HEK293 (cell line): ENCODE measurements around the gene AMPH.

Experiments used
- CTCF ChIA-PET: fragments of 350-600 bp; formaldehyde crosslinking; extraction: SDS; loops from one replicate; lab custom pipeline; 2021; ENCODE audit warnings: antibody characterized with exemption; lab: Yijun Ruan, JAX
- POLR2A ChIA-PET: fragments of 300-600 bp; formaldehyde crosslinking; extraction: SDS; loops from one replicate; lab custom pipeline; 2020; ENCODE audit warnings: antibody characterized with exemption, inconsistent platforms; lab: Yijun Ruan, JAX
- H3K27ac ChIP-seq: fragments of 200-500 bp; sonication (Bioruptor generic); 2 replicates; pipeline ENCODE4 v1.5.1; 2014; ENCODE audit warnings: low read depth, low read length, control low read depth, inconsistent platforms; ENCODE audit errors: extremely low read depth
- H3K36me3 ChIP-seq, 2 experiments: fragments of 200-500 bp in 1 of 2; sonication (Bioruptor generic) in 1 of 2; 1 replicate in 1 of 2; 2 replicates in 1 of 2; pipeline ENCODE4 v1.5.1; 2014 to 2017; ENCODE audit warnings: inconsistent platforms in 2 of 2, low read length in 2 of 2; ENCODE audit not compliant: control insufficient read depth in 2 of 2, insufficient read depth in 1 of 2
- H3K4me1 ChIP-seq: fragments of 200-500 bp; sonication (Bioruptor generic); 2 replicates; pipeline ENCODE4 v1.5.1; 2014; ENCODE audit warnings: mild to moderate bottlenecking, low read length, inconsistent platforms; ENCODE audit not compliant: control insufficient read depth, insufficient read depth
- H3K4me3 ChIP-seq: 2 replicates; pipeline ENCODE4 v1.5.1; 2011; ENCODE audit warnings: low read depth, mild to moderate bottlenecking, control low read depth, low read length, moderate library complexity
- H3K9me3 ChIP-seq: fragments of 200-500 bp; sonication (Bioruptor generic); 2 replicates; pipeline ENCODE4 v1.5.1; 2014; ENCODE audit warnings: low read depth, low read length, inconsistent platforms; ENCODE audit not compliant: control insufficient read depth, insufficient read depth
- BCL11B ChIP-seq: fragments of 450-650 bp; formaldehyde crosslinking; IDR thresholded peaks from 2 replicates; pipeline ENCODE4 v1.5.1; 2016; ENCODE audit warnings: low read depth, missing biosample characterization, missing genetic modification characterization
- HOXA7 ChIP-seq: sonication (generic); formaldehyde crosslinking; IDR thresholded peaks from 2 replicates; pipeline ENCODE4 v1.8.1; 2022; ENCODE audit warnings: missing genetic modification reagents, borderline replicate concordance
- KLF8 ChIP-seq: fragments of 450-650 bp; formaldehyde crosslinking; IDR thresholded peaks from 2 replicates; pipeline ENCODE4 v1.5.1; 2016; ENCODE audit warnings: missing biosample characterization, missing genetic modification characterization
- SETDB1 ChIP-seq: IDR thresholded peaks from one replicate; pipeline ENCODE4 v1.6.1; 2017; ENCODE audit warnings: mild to moderate bottlenecking, low read length, moderate library complexity, mixed read lengths; ENCODE audit not compliant: insufficient read length
- TRIM28 ChIP-seq: IDR thresholded peaks from 2 replicates; pipeline ENCODE4 v1.6.1; 2011; ENCODE audit warnings: low read length, control low read depth, borderline replicate concordance
- ZBTB20 ChIP-seq: fragments of 450-650 bp; formaldehyde crosslinking; IDR thresholded peaks from 2 replicates; pipeline ENCODE4 v1.5.1; 2016; ENCODE audit warnings: missing biosample characterization, missing genetic modification characterization
- ZBTB7A ChIP-seq: fragments of 450-650 bp; formaldehyde crosslinking; IDR thresholded peaks from 2 replicates; pipeline ENCODE4 v1.5.1; 2016; ENCODE audit warnings: low read depth, missing biosample characterization, missing genetic modification characterization
- ZNF112 ChIP-seq: fragments of 450-650 bp; formaldehyde crosslinking; IDR thresholded peaks from 2 replicates; pipeline ENCODE4 v1.5.0; 2017; ENCODE audit warnings: missing biosample characterization, missing genetic modification characterization
- ZNF169 ChIP-seq: fragments of 450-650 bp; formaldehyde crosslinking; IDR thresholded peaks from 2 replicates; pipeline ENCODE4 v1.5.1; 2016; ENCODE audit warnings: missing biosample characterization, missing genetic modification characterization
- ZNF211 ChIP-seq: fragments of 450-650 bp; formaldehyde crosslinking; IDR thresholded peaks from 2 replicates; pipeline ENCODE4 v1.5.1; 2016; ENCODE audit warnings: low read depth, missing biosample characterization, missing genetic modification characterization
- ZNF292 ChIP-seq: fragments of 450-650 bp; formaldehyde crosslinking; IDR thresholded peaks from 2 replicates; pipeline ENCODE4 v1.5.1; 2016; ENCODE audit warnings: low read depth, missing biosample characterization, missing genetic modification characterization, borderline replicate concordance
- ZNF354C ChIP-seq: fragments of 450-650 bp; formaldehyde crosslinking; IDR thresholded peaks from 2 replicates; pipeline ENCODE4 v1.5.1; 2016; ENCODE audit warnings: missing biosample characterization, missing genetic modification characterization, low read depth, borderline replicate concordance
- ZNF404 ChIP-seq: fragments of 450-650 bp; formaldehyde crosslinking; IDR thresholded peaks from 2 replicates; pipeline ENCODE4 v1.5.1; 2017; ENCODE audit warnings: missing biosample characterization, missing genetic modification characterization
- ZNF449 ChIP-seq: fragments of 450-650 bp; formaldehyde crosslinking; IDR thresholded peaks from 2 replicates; pipeline ENCODE4 v1.5.1; 2017; ENCODE audit warnings: missing biosample characterization, mild to moderate bottlenecking, missing genetic modification characterization, moderate library complexity
- ZNF510 ChIP-seq: fragments of 450-650 bp; formaldehyde crosslinking; IDR thresholded peaks from 2 replicates; pipeline ENCODE4 v1.5.1; 2018; ENCODE audit warnings: mild to moderate bottlenecking, missing genetic modification characterization, missing biosample characterization; ENCODE audit not compliant: insufficient replicate concordance
- ZNF555 ChIP-seq: fragments of 450-650 bp; formaldehyde crosslinking; conservative IDR thresholded peaks from 2 replicates; pipeline ENCODE4 v1.5.1; 2017; ENCODE audit warnings: missing biosample characterization, mild to moderate bottlenecking, missing genetic modification characterization, inconsistent platforms
- ZNF561 ChIP-seq: fragments of 450-650 bp; IDR thresholded peaks from 2 replicates; pipeline ENCODE4 v1.5.1; 2018; ENCODE audit warnings: missing biosample characterization, missing genetic modification characterization, borderline replicate concordance
- ZNF596 ChIP-seq: fragments of 450-650 bp; IDR thresholded peaks from 2 replicates; pipeline ENCODE4 v1.5.0; 2018; ENCODE audit warnings: missing biosample characterization, mild to moderate bottlenecking, missing genetic modification characterization, moderate library complexity
- ZNF600 ChIP-seq: fragments of 450-650 bp; formaldehyde crosslinking; IDR thresholded peaks from 2 replicates; pipeline ENCODE4 v1.5.1; 2016; ENCODE audit warnings: missing biosample characterization, missing genetic modification characterization
- ZNF658 ChIP-seq: fragments of 450-650 bp; formaldehyde crosslinking; IDR thresholded peaks from 2 replicates; pipeline ENCODE4; 2016; ENCODE audit warnings: missing biosample characterization, missing genetic modification characterization
- ZSCAN23 ChIP-seq: fragments of 450-650 bp; formaldehyde crosslinking; IDR thresholded peaks from 2 replicates; pipeline ENCODE4 v1.5.1; 2016; ENCODE audit warnings: missing biosample characterization, missing genetic modification characterization
- TF ChIP-seq, protein P1 (sequence below): fragments of 450-650 bp; formaldehyde crosslinking; IDR thresholded peaks from 2 replicates; pipeline ENCODE4 v1.5.1; 2016; ENCODE audit warnings: missing biosample characterization, missing genetic modification characterization, borderline replicate concordance
- TF ChIP-seq, protein P2 (sequence below): fragments of 450-650 bp; formaldehyde crosslinking; IDR thresholded peaks from 2 replicates; pipeline ENCODE4 v1.5.1; 2017; ENCODE audit warnings: missing biosample characterization, missing genetic modification characterization
- TF ChIP-seq, protein P3 (sequence below): fragments of 450-650 bp; formaldehyde crosslinking; IDR thresholded peaks from 2 replicates; pipeline ENCODE4 v1.5.1; 2016; ENCODE audit warnings: missing biosample characterization, missing genetic modification characterization
- TF ChIP-seq, protein P4 (sequence below): fragments of 450-650 bp; formaldehyde crosslinking; IDR thresholded peaks from 2 replicates; pipeline ENCODE4 v1.5.1; 2016; ENCODE audit warnings: missing biosample characterization, missing genetic modification characterization

The AMPH gene

GRCh38 chr7:38628630-38629385, 2.4 kb downstream of the AMPH start:
- ChIA-PET POLR2A (no interaction called here), CTCF (no interaction called here)
- Histone ChIP-seq H3K4me3 (no peak overlapping the region), H3K36me3 (no peaks in the 10 kb centered on the region), H3K9me3 (no peaks in the 10 kb centered on the region), H3K4me1 (peaks cover 4% of the 10 kb centered on the region), H3K27ac (no peak overlapping the region)
- TF ChIP-seq ZNF510 (tag by site-specific recombination) (no peak), ZNF292 (tag by site-specific recombination) (no peak), SETDB1 (no peak), ZBTB7A (tag by site-specific recombination) (no peak), ZNF600 (tag by site-specific recombination) (no peak), ZSCAN23 (tag by site-specific recombination) (no peak), ZNF596 (tag by site-specific recombination) (no peak), ZNF211 (tag by site-specific recombination) (no peak), TRIM28 (no peak), ZNF404 (no peak), ZNF354C (no peak), ZNF555 (tag by site-specific recombination) (no peak), KLF8 (tag by site-specific recombination) (no peak)
- TF ChIP-seq, protein P1, sequence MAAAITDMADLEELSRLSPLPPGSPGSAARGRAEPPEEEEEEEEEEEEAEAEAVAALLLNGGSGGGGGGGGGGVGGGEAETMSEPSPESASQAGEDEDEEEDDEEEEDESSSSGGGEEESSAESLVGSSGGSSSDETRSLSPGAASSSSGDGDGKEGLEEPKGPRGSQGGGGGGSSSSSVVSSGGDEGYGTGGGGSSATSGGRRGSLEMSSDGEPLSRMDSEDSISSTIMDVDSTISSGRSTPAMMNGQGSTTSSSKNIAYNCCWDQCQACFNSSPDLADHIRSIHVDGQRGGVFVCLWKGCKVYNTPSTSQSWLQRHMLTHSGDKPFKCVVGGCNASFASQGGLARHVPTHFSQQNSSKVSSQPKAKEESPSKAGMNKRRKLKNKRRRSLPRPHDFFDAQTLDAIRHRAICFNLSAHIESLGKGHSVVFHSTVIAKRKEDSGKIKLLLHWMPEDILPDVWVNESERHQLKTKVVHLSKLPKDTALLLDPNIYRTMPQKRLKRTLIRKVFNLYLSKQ (tag by site-specific recombination), result no peak

DNA sequence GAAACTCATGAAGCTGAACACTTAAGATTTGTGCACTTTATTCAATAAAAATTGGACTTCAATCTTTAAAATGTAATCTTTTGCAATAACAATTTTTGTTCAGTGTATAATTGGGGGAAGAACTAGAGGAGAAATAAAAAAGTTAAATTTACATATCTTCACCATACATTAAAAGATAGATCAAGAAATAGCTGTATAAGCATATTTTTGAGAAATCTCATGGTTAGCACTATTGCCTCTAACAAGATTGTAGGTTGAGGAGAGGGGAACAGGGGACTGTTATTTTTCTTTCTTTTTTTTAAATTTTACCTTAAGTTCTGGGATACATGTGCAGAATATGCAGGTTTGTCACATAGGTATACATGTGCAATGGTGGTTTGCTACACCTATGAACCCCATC, 5.3 kb downstream of the AMPH start:
- CTCF ChIA-PET, result interaction anchor here (0.6 kb wide), 1 partner anchor 782 kb away, joined by 3 read pairs; no protein-coding TSS in a partner anchor
- no peak overlapping the region for H3K27ac ChIP-seq
- POLR2A ChIA-PET, result no interaction called here
- no peaks in the 10 kb centered on the region for H3K36me3 ChIP-seq
- no peak overlapping the region for H3K4me3 ChIP-seq
- TF ChIP-seq, protein P2, sequence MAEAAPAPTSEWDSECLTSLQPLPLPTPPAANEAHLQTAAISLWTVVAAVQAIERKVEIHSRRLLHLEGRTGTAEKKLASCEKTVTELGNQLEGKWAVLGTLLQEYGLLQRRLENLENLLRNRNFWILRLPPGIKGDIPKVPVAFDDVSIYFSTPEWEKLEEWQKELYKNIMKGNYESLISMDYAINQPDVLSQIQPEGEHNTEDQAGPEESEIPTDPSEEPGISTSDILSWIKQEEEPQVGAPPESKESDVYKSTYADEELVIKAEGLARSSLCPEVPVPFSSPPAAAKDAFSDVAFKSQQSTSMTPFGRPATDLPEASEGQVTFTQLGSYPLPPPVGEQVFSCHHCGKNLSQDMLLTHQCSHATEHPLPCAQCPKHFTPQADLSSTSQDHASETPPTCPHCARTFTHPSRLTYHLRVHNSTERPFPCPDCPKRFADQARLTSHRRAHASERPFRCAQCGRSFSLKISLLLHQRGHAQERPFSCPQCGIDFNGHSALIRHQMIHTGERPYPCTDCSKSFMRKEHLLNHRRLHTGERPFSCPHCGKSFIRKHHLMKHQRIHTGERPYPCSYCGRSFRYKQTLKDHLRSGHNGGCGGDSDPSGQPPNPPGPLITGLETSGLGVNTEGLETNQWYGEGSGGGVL (tag by site-specific recombination), result no peak
- no peak for TF ChIP-seq BCL11B (tag by site-specific recombination)
- TF ChIP-seq ZNF112, result no peak
- TF ChIP-seq ZSCAN23 (tag by site-specific recombination), result no peak
- TF ChIP-seq, protein P3, sequence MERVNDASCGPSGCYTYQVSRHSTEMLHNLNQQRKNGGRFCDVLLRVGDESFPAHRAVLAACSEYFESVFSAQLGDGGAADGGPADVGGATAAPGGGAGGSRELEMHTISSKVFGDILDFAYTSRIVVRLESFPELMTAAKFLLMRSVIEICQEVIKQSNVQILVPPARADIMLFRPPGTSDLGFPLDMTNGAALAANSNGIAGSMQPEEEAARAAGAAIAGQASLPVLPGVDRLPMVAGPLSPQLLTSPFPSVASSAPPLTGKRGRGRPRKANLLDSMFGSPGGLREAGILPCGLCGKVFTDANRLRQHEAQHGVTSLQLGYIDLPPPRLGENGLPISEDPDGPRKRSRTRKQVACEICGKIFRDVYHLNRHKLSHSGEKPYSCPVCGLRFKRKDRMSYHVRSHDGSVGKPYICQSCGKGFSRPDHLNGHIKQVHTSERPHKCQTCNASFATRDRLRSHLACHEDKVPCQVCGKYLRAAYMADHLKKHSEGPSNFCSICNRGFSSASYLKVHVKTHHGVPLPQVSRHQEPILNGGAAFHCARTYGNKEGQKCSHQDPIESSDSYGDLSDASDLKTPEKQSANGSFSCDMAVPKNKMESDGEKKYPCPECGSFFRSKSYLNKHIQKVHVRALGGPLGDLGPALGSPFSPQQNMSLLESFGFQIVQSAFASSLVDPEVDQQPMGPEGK (tag by site-specific recombination), result no peak
- no peak for TF ChIP-seq ZNF169 (tag by site-specific recombination)
- TF ChIP-seq ZBTB7A (tag by site-specific recombination), result no peak
- TF ChIP-seq HOXA7 (CRISPR knock-in tag), result no peak
- TF ChIP-seq ZBTB20 (tag by site-specific recombination), result no peak
- TF ChIP-seq ZNF449 (tag by site-specific recombination), result no peak
- TF ChIP-seq, protein P4, sequence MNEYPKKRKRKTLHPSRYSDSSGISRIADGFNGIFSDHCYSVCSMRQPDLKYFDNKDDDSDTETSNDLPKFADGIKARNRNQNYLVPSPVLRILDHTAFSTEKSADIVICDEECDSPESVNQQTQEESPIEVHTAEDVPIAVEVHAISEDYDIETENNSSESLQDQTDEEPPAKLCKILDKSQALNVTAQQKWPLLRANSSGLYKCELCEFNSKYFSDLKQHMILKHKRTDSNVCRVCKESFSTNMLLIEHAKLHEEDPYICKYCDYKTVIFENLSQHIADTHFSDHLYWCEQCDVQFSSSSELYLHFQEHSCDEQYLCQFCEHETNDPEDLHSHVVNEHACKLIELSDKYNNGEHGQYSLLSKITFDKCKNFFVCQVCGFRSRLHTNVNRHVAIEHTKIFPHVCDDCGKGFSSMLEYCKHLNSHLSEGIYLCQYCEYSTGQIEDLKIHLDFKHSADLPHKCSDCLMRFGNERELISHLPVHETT (tag by site-specific recombination), result no peak
- no peak for TF ChIP-seq ZNF658 (tag by site-specific recombination)
- no peak for TF ChIP-seq ZNF561 (tag by site-specific recombination)
- peaks cover 4% of the 10 kb centered on the region for H3K4me1 ChIP-seq
- no peaks in the 10 kb centered on the region for H3K9me3 ChIP-seq
